ENCODE data around the gene DDX39A.

- no peak for TF ChIP-seq CTCF (IDR thresholded peaks at IDR 0.05)
- TF ChIP-seq POLR2A (IDR thresholded peaks at IDR 0.05), result no peak
Measured at GRCh38 chr19:14446336-14447036, 27.3 kb upstream of the DDX39A start.

Measured in vagina (tissue), 2 donors.